ENCODE results near the gene MYL6B.

MYL6B gene

GRCh38 chr12:56204275-56204674, 51.9 kb downstream of the MYL6B start:
- no peaks in the 10 kb centered on the region for H3K27me3 ChIP-seq (ENCODE audit: control insufficient read depth in 2 of 2, insufficient read depth in 2 of 2, low read length in 2 of 2)
- H3K9me3 ChIP-seq (ENCODE audit: control insufficient read depth in 2 of 2, low read length in 2 of 2) = no peaks in the 10 kb centered on the region
- H3K27ac ChIP-seq (ENCODE audit: low read depth in 2 of 2, low read length in 2 of 2) = no peak overlapping the region
- H3K4me1 ChIP-seq (ENCODE audit: control insufficient read depth in 2 of 2, insufficient read depth in 2 of 2, low read length in 2 of 2) = peaks cover 3 to 7% of the 10 kb centered on the region in 2 donors
- H3K36me3 ChIP-seq (ENCODE audit: control insufficient read depth in 2 of 2, insufficient read depth in 2 of 2, low read length in 2 of 2) = peaks cover 27 to 33% of the 10 kb centered on the region in 2 donors
- H3K4me3 ChIP-seq (ENCODE audit: low read length in 2 of 2) = no peak overlapping the region
- no peak overlapping the region for H3K9ac ChIP-seq (ENCODE audit: low read depth in 1 of 2, low read length in 2 of 2)

- no peaks in the 10 kb centered on the region for H3K27me3 ChIP-seq (ENCODE audit: control insufficient read depth in 2 of 2, insufficient read depth in 2 of 2, low read length in 2 of 2)
- no peak overlapping the region for H3K9ac ChIP-seq (ENCODE audit: low read depth in 1 of 2, low read length in 2 of 2)
- H3K4me1 ChIP-seq (ENCODE audit: control insufficient read depth in 2 of 2, insufficient read depth in 2 of 2, low read length in 2 of 2) = peaks cover 3 to 7% of the 10 kb centered on the region in 2 donors
- no peak overlapping the region for H3K4me3 ChIP-seq (ENCODE audit: low read length in 2 of 2)
- no peaks in the 10 kb centered on the region for H3K9me3 ChIP-seq (ENCODE audit: control insufficient read depth in 2 of 2, low read length in 2 of 2)
- peaks cover 34 to 41% of the 10 kb centered on the region in 2 donors for H3K36me3 ChIP-seq (ENCODE audit: control insufficient read depth in 2 of 2, insufficient read depth in 2 of 2, low read length in 2 of 2)
- no peak overlapping the region for H3K27ac ChIP-seq (ENCODE audit: low read depth in 2 of 2, low read length in 2 of 2)
These were observed 53.1 kb downstream of the MYL6B start for GRCh38 chr12:56205445-56205844.

- no peaks in the 10 kb centered on the region for H3K9me3 ChIP-seq (ENCODE audit: control insufficient read depth in 2 of 2, low read length in 2 of 2)
- H3K4me3 ChIP-seq (ENCODE audit: low read length in 2 of 2) = no peak overlapping the region
- H3K27me3 ChIP-seq (ENCODE audit: control insufficient read depth in 2 of 2, insufficient read depth in 2 of 2, low read length in 2 of 2) = no peaks in the 10 kb centered on the region
- H3K36me3 ChIP-seq (ENCODE audit: control insufficient read depth in 2 of 2, insufficient read depth in 2 of 2, low read length in 2 of 2) = peaks cover 40 to 46% of the 10 kb centered on the region in 2 donors
- H3K27ac ChIP-seq (ENCODE audit: low read depth in 2 of 2, low read length in 2 of 2) = no peak overlapping the region
- peaks cover 3 to 7% of the 10 kb centered on the region in 2 donors for H3K4me1 ChIP-seq (ENCODE audit: control insufficient read depth in 2 of 2, insufficient read depth in 2 of 2, low read length in 2 of 2)
- H3K9ac ChIP-seq (ENCODE audit: low read depth in 1 of 2, low read length in 2 of 2) = no peak overlapping the region
These were observed 54.2 kb downstream of the MYL6B start for GRCh38 chr12:56206452-56207166.

Data from mucosa of rectum (tissue), 2 donors.